HL-60 (cell line): Measurements from ENCODE around the gene ATP8A2.

ENCODE experiments used
- DNase-seq, 2 experiments: peaks; one replicate each; pipeline ENCODE4 v3.0.0-alpha.2; 2010 to 2020; ENCODE audit warnings: low read depth in 1 of 2, low spot score in 1 of 2
- H3K27ac ChIP-seq: fragments of 250-450 bp; sonication (Bioruptor Pico); replicated peaks from 2 replicates; pipeline ENCODE4 v1.5.1; 2020; ENCODE audit warnings: mild to moderate bottlenecking, moderate library complexity
- H3K27me3 ChIP-seq: fragments of 250-450 bp; sonication (Bioruptor Pico); 2 replicates; pipeline ENCODE4 v1.5.1; 2021; ENCODE audit warnings: mild to moderate bottlenecking, moderate library complexity; ENCODE audit not compliant: insufficient read depth, poor library complexity, severe bottlenecking
- H3K4me3 ChIP-seq: replicated peaks from 2 replicates; pipeline ENCODE4 v1.5.1; 2011; ENCODE audit warnings: mild to moderate bottlenecking, control low read depth, low read length; ENCODE audit not compliant: insufficient read depth
- CTCF ChIP-seq: IDR thresholded peaks from one replicate; pipeline ENCODE4 v1.5.1; 2011; ENCODE audit warnings: low read length, control low read depth, inconsistent platforms; ENCODE audit not compliant: insufficient read depth
- GABPA ChIP-seq: IDR thresholded peaks from 2 replicates; pipeline ENCODE4 v1.6.1; 2012; ENCODE audit warnings: low read depth
- POLR2AphosphoS5 ChIP-seq: IDR thresholded peaks from 2 replicates; pipeline ENCODE4 v1.6.1; 2012; ENCODE audit warnings: low read depth
- REST ChIP-seq: IDR thresholded peaks from 2 replicates; pipeline ENCODE4 v1.6.1; 2012; ENCODE audit warnings: low read depth; ENCODE audit not compliant: insufficient replicate concordance
- SPI1 ChIP-seq: IDR thresholded peaks from 2 replicates; pipeline ENCODE4 v1.6.1; 2012; ENCODE audit warnings: low read depth, mild to moderate bottlenecking, borderline replicate concordance

Gene ATP8A2

DNA sequence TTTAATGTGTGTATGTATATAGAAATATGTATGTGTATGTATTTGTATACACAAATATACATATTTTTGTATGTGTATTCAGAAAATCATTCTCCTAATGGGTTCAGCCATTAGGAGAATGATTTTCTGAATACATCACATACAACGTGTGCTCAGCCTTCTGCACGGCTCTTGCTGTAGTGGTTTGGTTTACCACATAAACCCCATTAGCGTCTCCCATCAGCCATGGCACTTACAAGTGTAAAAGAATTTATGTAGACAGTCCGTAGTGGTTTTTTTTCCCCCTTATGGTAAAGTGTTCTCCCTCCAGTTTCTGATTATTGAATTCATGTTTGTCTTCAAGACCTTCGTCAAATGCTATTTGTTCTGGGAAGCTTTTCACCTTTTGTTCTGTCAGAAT is 38.2 kb downstream of the ATP8A2 start:
- H3K27me3 ChIP-seq: peaks cover 3% of the 10 kb centered on the region
- no peak for TF ChIP-seq REST
- no peak for TF ChIP-seq GABPA
- no peak for TF ChIP-seq CTCF
- no peak for TF ChIP-seq SPI1
- DNase-seq: no peak
- H3K27ac ChIP-seq: no peak overlapping the region
- no peak overlapping the region for H3K4me3 ChIP-seq

DNA sequence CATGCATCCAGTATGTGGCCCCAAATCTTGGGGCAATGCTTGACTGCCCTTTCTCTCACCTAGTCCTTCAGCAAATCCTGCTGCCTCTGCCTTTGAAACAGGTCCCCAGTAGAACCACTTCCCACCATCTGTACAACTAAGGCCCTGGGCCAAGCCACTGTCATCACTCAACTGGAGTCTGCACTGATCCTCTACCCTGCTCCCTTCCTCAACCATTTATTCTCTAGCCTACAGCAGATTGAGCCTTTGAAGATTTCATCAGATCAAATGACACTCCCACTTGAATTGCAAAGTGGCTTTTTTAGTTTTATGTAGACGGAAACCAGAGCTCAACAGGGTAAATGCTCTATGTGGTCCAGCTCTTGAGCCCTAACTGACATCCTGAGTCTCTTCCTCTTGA is 43.5 kb downstream of the ATP8A2 start:
- TF ChIP-seq SPI1: no peak
- TF ChIP-seq REST: no peak
- no peak for TF ChIP-seq GABPA
- TF ChIP-seq POLR2AphosphoS5: no peak
- no peak for TF ChIP-seq CTCF
- DNase-seq: no peak
- Histone ChIP-seq H3K4me3 (no peak overlapping the region), H3K27ac (no peak overlapping the region), H3K27me3 (peaks cover 14% of the 10 kb centered on the region)

DNA sequence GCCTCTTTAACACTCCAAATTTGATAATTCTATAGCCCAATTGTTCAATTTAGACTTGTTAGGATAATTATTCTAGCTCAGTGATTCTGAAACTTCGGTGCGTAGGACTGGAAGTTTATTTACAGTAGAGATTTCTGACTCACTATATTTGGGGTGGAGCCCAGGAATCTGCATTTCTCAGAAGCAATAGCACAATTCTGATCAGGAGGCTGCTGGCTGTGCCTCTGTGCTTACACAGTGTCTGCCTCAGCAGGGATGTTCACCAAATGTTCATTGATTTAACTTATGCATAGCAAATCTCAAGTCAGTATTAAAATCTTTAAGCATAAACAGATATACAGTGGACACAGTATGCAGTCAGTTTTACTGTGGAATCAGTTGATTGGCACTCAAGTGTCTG is 45.8 kb downstream of the ATP8A2 start:
- no peak for TF ChIP-seq SPI1
- no peak for TF ChIP-seq CTCF
- TF ChIP-seq REST: no peak
- no peak for TF ChIP-seq POLR2AphosphoS5
- no peak for TF ChIP-seq GABPA
- Histone ChIP-seq H3K27ac (no peak overlapping the region), H3K27me3 (peaks cover 10% of the 10 kb centered on the region), H3K4me3 (no peak overlapping the region)
- DNase-seq: no peak
